ENCODE measurements around the gene KIAA0319L. TPM values are rescaled to one million over a fixed set of nuclear protein-coding genes. Genes with fewer than 3 reads are reported as not detected.

The KIAA0319L gene
- total RNA-seq, 1 experiment from 2014 or later, result 40.7 TPM

Other genes with a start within 250 kb of the KIAA0319L start
- gene NCDN, start 396 bp upstream of the KIAA0319L start, total RNA-seq (2014; rRNA removed; shearing (Covaris generic); ENCODE audit: low replicate concordance), result 7.8 and 11.2 TPM in 2 replicates
- gene TFAP2E, start 15.9 kb upstream of the KIAA0319L start, total RNA-seq (2014; rRNA removed; shearing (Covaris generic); ENCODE audit: low replicate concordance), result 0.81 TPM in 1 of 2 replicates, not detected in the other
- gene PSMB2, start 84.1 kb upstream of the KIAA0319L start, total RNA-seq (2014; rRNA removed; shearing (Covaris generic); ENCODE audit: low replicate concordance), result 66.0 and 97.4 TPM in 2 replicates
- gene C1orf216, start 161.5 kb upstream of the KIAA0319L start, total RNA-seq (2014; rRNA removed; shearing (Covaris generic); ENCODE audit: low replicate concordance), result 4.3 and 8.0 TPM in 2 replicates
- 5.1 and 5.8 TPM in 2 replicates for gene CLSPN, start 212.6 kb upstream of the KIAA0319L start, total RNA-seq (2014; rRNA removed; shearing (Covaris generic); ENCODE audit: low replicate concordance)